Gastrocnemius medialis (tissue), 4 donors: ENCODE results near the gene ITGA11. TPM values are rescaled to one million over a fixed set of nuclear protein-coding genes. Genes with fewer than 3 reads are reported as not detected.

ENCODE experiments used
- ATAC-seq, 2 donors: fragments of 150-250 bp; one replicate each; pipeline ENCODE4 v1.9.1; 2016
- DNase-seq, 2 donors: peaks; one replicate each; pipeline ENCODE4 v3.0.0-alpha.2; 2019
- H3K27ac ChIP-seq, 4 donors: fragments of 200-600 bp; sonication (generic); 1 replicate in 1 of 4; 2 replicates in 3 of 4; pipeline ENCODE4 v1.5.1; 2016 to 2018; ENCODE audit warnings: mild to moderate bottlenecking in 2 of 4, moderate library complexity in 1 of 4
- H3K27me3 ChIP-seq, 3 donors: fragments of 200-600 bp; sonication (generic) in 2 of 3; 1 replicate in 1 of 3; 2 replicates in 2 of 3; pipeline versions ENCODE4 v1.5.1 to v1.6.0; 2016 to 2019; ENCODE audit warnings: mild to moderate bottlenecking in 1 of 3, moderate library complexity in 1 of 3
- H3K36me3 ChIP-seq, 2 donors: fragments of 200-600 bp; sonication (generic) in 1 of 2; one replicate each; pipeline ENCODE4 v1.5.1; 2017 to 2018
- H3K4me1 ChIP-seq, 2 donors: fragments of 200-600 bp; sonication (generic) in 1 of 2; one replicate each; pipeline ENCODE4 v1.5.1; 2016 to 2017; ENCODE audit warnings: mild to moderate bottlenecking in 2 of 2
- H3K4me3 ChIP-seq, 4 donors: fragments of 200-600 bp; sonication (generic) in 3 of 4; 1 replicate in 1 of 4; 2 replicates in 3 of 4; pipeline ENCODE4 v1.5.1; 2016 to 2019; ENCODE audit warnings: mild to moderate bottlenecking in 2 of 4
- H3K9me3 ChIP-seq, 3 donors: fragments of 200-600 bp; sonication (generic) in 2 of 3; 1 replicate in 1 of 3; 2 replicates in 2 of 3; pipeline ENCODE4 v1.5.1; 2016 to 2019
- CTCF ChIP-seq, 5 experiments: fragments of 450-650 bp in 3 of 5; fragments of 200-600 bp in 2 of 5; sonication (generic) in 2 of 5; IDR thresholded peaks in 4 of 5; conservative IDR thresholded peaks in 1 of 5; 1 replicate in 4 of 5; 2 replicates in 1 of 5; pipeline ENCODE4 v1.5.1; 2016 to 2019; ENCODE audit warnings: antibody characterized with exemption in 5 of 5, mild to moderate bottlenecking in 3 of 5, moderate library complexity in 3 of 5
- POLR2A ChIP-seq, 2 donors: fragments of 450-650 bp; IDR thresholded peaks; one replicate each; pipeline ENCODE4 v1.6.1; 2017; ENCODE audit warnings: antibody characterized with exemption in 2 of 2, mild to moderate bottlenecking in 2 of 2, moderate library complexity in 2 of 2
- in situ Hi-C, 4 donors: fragments of 200-750 bp; cut with MboI; loops; one replicate each; pipeline versions ENCODE4 v1.15.0 to v1.8.0; 2017; ENCODE audit warnings: low sequenced_read_pairs in 4 of 4
- intact Hi-C: fragments of 100-400 bp; cut with DNase I; formaldehyde crosslinking; loops from one replicate; pipeline ENCODE4 v1.15.1; 2023; ENCODE audit warnings: low total_unique reads
- total RNA-seq, 4 donors: library from RNA; depleted of rRNA; stranded (reverse); fragments of >200 nt; gene quantifications; one replicate each; pipeline versions ENCODE4 v1.1.0 to v1.2.3, GENCODE V29; 2016

Gene ITGA11
- total RNA-seq, 4 donors from 2014 or later: 1.5 to 12.0 (median 2.5) TPM

GRCh38 chr15:68309024-68309423 is 122.9 kb downstream of the ITGA11 start:
- Histone ChIP-seq H3K36me3 (no peaks in the 10 kb centered on the region), H3K4me1 (peaks cover 5 to 10% of the 10 kb centered on the region in 2 donors), H3K27ac (no peak overlapping the region), H3K4me3 (no peak overlapping the region), H3K27me3 (no peaks in the 10 kb centered on the region), H3K9me3 (no peaks in the 10 kb centered on the region)
- TF ChIP-seq POLR2A (IDR thresholded peaks at IDR 0.05): no peak
- no peak for TF ChIP-seq CTCF (IDR thresholded peaks at IDR 0.05 in 4 of 5, conservative IDR thresholded peaks at IDR 0.05 in 1 of 5)
- in situ Hi-C loops: loop anchor here (5.0 to 25.0 kb wide), 6 partner anchors 54 to 353 kb away; no protein-coding TSS in a partner anchor
- ATAC-seq (no peak), DNase-seq (no peak)
- intact Hi-C loops: loop anchor here (10.0 kb wide), 1 partner anchor 366 kb away; no protein-coding TSS in a partner anchor

- intact Hi-C loops (loop anchor here (10.0 kb wide), 1 partner anchor 367 kb away; no protein-coding TSS in a partner anchor), in situ Hi-C loops (loop anchor here (5.0 to 25.0 kb wide), 6 partner anchors 53 to 355 kb away; no protein-coding TSS in a partner anchor)
- no peaks in the 10 kb centered on the region for H3K27me3 ChIP-seq
- DNase-seq (no peak), ATAC-seq (no peak)
- no peak overlapping the region for H3K4me3 ChIP-seq
- TF ChIP-seq CTCF (IDR thresholded peaks at IDR 0.05 in 4 of 5, conservative IDR thresholded peaks at IDR 0.05 in 1 of 5) (no peak), POLR2A (IDR thresholded peaks at IDR 0.05) (no peak)
- H3K27ac ChIP-seq: no peak overlapping the region
- no peaks in the 10 kb centered on the region for H3K9me3 ChIP-seq
- no peaks in the 10 kb centered on the region for H3K36me3 ChIP-seq
- peaks cover 5 to 10% of the 10 kb centered on the region in 2 donors for H3K4me1 ChIP-seq
Observed at GRCh38 chr15:68307131-68307928, 124.6 kb downstream of the ITGA11 start.

- in situ Hi-C loops: loop anchor here (5.0 to 25.0 kb wide), 6 partner anchors 51 to 357 kb away; no protein-coding TSS in a partner anchor
- intact Hi-C loops: loop anchor here (10.0 kb wide), 1 partner anchor 369 kb away; no protein-coding TSS in a partner anchor
- no peaks in the 10 kb centered on the region for H3K9me3 ChIP-seq
- TF ChIP-seq POLR2A (IDR thresholded peaks at IDR 0.05): no peak
- no peak for TF ChIP-seq CTCF (IDR thresholded peaks at IDR 0.05 in 4 of 5, conservative IDR thresholded peaks at IDR 0.05 in 1 of 5)
- H3K36me3 ChIP-seq: no peaks in the 10 kb centered on the region
- H3K4me1 ChIP-seq: peaks cover 5 to 6% of the 10 kb centered on the region in 2 donors
- ATAC-seq: no peak
- no peak overlapping the region for H3K4me3 ChIP-seq
- H3K27me3 ChIP-seq: no peaks in the 10 kb centered on the region
- H3K27ac ChIP-seq: no peak overlapping the region
- DNase-seq: no peak
Observed at GRCh38 chr15:68305420-68305871, 126.5 kb downstream of the ITGA11 start.

GRCh38 chr15:68304589-68305337 is 127.2 kb downstream of the ITGA11 start:
- H3K9me3 ChIP-seq: no peaks in the 10 kb centered on the region
- no peaks in the 10 kb centered on the region for H3K27me3 ChIP-seq
- no peak overlapping the region for H3K4me3 ChIP-seq
- H3K27ac ChIP-seq: no peak overlapping the region
- H3K4me1 ChIP-seq: peaks cover 6 to 8% of the 10 kb centered on the region in 2 donors
- ATAC-seq (no peak), DNase-seq (no peak)
- TF ChIP-seq POLR2A (IDR thresholded peaks at IDR 0.05) (no peak), CTCF (IDR thresholded peaks at IDR 0.05 in 4 of 5, conservative IDR thresholded peaks at IDR 0.05 in 1 of 5) (no peak)
- intact Hi-C loops (loop anchor here (10.0 kb wide), 1 partner anchor 370 kb away; no protein-coding TSS in a partner anchor), in situ Hi-C loops (loop anchor here (5.0 to 25.0 kb wide), 6 partner anchors 50 to 358 kb away; no protein-coding TSS in a partner anchor)
- no peaks in the 10 kb centered on the region for H3K36me3 ChIP-seq
